ENCODE results near the gene BCAS4.
"Not testable (repeated sequence)": the region's sequence is repeated elsewhere in the genome, so short reads cannot be mapped to it uniquely, and the experiment has no call there.

The BCAS4 gene

DNA sequence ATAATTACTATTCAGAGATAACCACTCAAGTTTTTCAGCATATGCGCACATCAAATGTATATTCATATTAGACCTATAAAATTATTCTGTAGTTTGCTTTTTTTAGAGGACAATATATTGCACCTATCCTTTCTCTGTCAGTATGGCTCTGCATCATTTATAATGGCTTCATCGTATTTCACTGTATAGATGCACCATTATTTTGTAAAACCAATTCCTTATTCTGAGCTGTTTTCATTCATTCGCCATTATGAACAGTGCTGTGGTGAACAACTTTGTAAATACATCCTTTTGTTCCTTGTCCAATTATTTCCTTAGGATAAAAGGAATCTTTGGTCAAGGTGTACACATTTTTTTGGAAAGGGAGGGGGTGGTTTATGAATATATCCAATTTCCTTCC lies 29.2 kb upstream of the BCAS4 start:
- TF ChIP-seq, protein P1, sequence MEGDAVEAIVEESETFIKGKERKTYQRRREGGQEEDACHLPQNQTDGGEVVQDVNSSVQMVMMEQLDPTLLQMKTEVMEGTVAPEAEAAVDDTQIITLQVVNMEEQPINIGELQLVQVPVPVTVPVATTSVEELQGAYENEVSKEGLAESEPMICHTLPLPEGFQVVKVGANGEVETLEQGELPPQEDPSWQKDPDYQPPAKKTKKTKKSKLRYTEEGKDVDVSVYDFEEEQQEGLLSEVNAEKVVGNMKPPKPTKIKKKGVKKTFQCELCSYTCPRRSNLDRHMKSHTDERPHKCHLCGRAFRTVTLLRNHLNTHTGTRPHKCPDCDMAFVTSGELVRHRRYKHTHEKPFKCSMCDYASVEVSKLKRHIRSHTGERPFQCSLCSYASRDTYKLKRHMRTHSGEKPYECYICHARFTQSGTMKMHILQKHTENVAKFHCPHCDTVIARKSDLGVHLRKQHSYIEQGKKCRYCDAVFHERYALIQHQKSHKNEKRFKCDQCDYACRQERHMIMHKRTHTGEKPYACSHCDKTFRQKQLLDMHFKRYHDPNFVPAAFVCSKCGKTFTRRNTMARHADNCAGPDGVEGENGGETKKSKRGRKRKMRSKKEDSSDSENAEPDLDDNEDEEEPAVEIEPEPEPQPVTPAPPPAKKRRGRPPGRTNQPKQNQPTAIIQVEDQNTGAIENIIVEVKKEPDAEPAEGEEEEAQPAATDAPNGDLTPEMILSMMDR (conservative IDR thresholded peaks at IDR 0.05), result no peak
- no peak for TF ChIP-seq ZFX (IDR thresholded peaks at IDR 0.05)
- no peak overlapping the region for H3K27ac ChIP-seq

DNA sequence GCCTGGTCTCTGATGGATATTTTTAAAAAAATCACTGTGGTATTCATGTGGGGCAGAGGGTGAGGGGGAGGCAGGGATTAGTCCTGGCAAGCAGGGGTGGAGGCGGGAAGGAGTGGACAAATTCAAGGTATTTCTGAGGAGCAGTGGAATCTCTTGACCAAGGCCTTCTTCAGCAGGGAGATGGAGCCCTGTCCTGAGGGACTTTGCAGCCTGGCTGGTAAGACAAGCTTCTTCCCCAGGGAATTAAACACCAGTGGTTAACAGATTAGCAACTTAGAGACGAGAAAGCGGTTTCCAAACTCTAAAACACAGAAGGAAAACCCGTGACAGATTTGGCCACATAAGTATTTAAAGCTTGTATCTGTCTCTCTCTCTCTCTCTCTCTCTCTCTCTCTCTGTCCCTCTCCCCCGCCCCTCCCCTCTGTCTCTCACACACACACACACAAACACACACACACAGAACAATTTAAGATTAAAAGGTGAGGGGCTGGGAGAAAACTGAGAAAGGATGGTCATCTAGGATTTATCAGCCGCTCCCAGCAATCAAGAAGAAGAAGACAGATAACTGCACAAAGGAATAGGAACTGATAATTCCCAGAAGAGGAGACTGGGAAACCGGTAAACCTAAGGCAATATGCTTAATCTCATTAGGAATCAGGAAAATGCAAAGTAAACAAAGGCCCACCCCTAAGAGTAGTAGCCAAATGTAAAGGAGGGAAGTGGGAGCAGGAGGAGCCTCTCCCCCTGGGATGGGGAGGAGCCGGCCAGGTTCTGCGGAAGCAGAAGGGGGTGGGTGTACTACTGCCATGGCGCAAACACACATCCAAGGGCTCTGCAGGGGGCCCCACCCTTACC lies 27.7 kb upstream of the BCAS4 start:
- not testable (repeated sequence) for H3K27ac ChIP-seq

DNA sequence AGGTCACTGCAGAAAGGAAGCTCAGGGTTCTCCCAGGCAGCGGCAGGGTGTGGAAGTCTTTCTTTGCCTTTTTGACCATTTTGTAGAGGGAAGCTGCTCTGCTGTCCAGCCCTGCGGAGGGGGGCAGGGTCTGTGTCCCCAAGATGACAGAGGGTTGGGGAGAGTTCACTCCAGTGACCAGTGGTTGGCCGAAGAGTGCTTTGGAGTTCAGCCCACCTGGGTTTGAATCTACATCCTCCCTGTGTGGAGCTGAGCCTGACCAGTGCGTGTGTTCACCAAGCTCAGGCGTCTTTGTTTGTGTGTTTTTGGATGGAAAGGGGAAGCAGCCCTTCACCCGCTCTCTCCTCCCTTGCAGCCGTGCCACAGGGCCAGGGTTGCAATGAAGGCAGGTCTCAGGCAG lies 25.9 kb upstream of the BCAS4 start:
- H3K27ac ChIP-seq, result not testable (repeated sequence)

DNA sequence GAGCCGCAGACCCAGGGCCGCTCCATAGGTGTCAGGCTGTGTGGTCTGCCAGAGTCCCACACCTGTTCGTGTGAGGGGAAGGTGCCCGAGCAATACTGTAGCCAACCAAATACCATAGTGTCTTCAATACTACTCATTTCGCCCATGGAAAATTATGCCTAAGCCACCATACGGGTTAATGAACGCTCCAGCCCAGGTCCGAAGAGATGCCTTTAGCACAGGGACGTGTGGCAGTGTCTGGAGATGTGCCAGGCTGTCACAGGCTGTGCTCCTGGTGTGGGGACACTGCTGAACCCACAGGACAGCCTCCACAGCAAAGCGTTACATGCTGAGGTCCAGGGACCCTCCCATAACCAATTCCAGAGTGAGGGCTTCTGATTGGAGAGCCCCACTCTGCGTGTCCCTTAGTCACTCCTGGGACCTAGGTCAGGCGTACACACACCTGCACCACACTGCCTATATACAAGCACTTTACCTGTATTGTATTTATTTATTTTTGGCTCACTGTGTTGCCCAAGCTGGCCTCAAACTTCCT lies 25.2 kb upstream of the BCAS4 start:
- H3K27ac ChIP-seq, result not testable (repeated sequence)

DNA sequence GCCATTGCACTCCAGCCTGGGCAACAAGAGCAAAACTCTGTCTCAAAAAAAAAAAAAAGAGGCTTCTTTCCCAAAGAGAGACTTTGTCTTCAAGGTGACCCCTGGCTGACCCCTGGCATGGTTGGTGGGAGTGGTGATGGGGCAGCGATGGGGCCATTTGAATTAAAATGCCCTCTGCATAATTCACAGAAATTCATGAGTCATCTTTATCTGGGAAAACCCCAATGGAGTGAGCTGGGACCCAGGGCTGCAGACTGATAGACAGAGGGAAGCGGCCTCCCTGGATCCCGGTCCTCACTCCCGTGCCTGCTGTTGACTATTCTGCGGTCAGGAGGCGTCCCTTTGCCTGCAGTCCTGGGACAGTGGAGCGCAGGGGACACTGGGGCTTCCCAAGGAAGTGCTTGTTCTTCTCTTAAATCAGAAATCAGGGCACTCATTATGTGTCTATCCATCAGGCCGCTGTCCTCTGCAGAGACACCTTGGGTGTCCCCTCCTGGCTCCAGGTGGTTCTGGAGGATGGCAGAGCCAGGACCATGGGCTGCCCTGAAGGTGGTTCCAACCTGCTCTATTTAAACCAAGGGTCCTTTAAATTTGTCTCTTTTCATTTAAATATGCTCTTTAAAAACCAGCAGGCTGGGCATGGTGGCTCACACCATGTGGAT lies 23.3 kb upstream of the BCAS4 start:
- not testable (repeated sequence) for H3K27ac ChIP-seq

DNA sequence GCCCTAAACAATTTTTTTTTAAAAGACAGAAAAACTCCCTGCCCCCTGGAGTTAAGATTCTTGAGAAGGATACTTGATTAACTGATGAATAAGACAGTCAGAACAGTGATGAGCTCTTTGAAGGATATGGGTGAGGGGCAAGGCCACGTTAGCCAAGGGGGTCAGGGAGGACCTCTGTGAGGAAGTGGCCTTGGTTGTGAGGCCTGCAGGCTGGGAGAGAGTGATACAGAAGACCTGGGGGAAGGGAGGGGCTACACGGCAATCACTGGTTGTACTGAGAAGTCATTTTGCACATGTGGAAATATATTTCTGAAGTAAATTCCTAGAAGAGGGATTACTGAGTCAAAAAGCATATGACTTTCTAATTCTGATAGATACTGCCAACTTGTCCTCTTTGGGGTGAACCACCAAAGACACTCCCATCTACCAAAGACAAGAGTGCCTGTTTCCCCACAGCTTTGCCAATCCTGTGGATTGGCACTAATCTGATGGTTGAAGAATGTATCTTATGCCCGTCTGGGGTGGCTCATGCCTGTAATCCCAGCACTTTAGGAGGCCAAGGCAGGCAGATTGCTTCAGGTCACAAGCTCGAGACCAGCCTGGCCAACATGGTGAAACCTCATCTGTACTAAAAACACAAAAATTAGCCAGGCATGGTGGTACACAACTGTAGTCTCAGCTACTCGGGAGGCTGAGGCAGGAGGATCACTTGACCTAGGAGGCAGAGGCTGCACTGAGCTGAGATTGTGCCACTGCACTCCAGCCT lies 22.3 kb upstream of the BCAS4 start:
- TF ChIP-seq ZFX (IDR thresholded peaks at IDR 0.05), result no peak
- TF ChIP-seq, protein P1 (conservative IDR thresholded peaks at IDR 0.05), result no peak
- H3K27ac ChIP-seq, result no peak overlapping the region

DNA sequence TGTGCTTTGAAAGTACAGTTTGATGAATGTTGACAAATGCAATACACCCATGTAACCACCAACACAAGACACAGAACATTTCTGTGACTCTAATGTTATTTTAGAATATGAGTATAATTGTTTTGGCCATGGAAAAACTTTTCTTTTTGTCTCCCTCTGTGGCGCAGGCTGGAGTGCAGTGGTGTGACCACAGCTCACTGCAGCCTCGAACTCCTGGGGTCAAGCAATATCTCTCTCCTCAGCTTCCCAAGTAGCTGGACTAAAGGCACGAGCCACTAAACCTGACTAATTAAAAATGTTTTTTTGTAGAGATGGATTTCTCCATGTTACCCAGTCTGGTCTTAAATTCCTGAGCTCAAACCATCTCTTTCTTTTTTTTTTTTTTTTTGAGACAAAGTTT lies 20.3 kb upstream of the BCAS4 start:
- no peak overlapping the region for H3K27ac ChIP-seq
- TF ChIP-seq, protein P1 (conservative IDR thresholded peaks at IDR 0.05), result no peak
- no peak for TF ChIP-seq ZFX (IDR thresholded peaks at IDR 0.05)

DNA sequence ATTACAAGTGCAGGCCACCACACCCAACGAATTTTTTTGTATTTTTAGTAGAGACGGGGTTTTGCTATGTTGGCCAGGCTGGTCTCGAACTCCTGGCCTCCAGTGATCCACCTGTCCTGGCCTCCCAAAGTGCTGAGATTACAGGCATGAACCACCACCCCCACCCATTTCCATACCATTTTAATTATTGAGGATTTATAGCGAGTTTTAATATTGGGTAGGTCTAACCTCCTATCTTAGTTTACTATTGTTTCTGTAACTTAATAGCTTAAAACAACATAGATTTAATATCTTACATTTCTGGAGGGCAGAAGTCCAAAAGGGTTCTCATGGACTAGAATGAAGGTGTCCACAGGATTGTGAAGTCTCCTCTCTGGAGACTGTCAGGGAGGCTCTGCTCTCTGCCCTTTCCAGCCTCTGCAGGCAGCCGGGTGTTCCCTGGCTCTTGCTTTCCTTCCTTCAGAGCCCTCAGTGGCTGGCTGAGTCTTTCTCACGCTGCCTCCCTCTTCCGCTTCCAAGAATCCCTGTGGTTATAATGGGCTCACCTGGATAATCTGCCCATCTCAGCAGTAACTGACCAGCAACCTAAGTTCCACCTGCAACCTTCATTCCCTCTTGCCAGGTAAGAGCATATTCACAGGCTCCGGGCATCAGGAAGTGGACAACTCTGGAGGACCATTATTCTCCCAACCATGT lies 18.6 kb upstream of the BCAS4 start:
- TF ChIP-seq, protein P1 (conservative IDR thresholded peaks at IDR 0.05), result no peak
- TF ChIP-seq ZFX (IDR thresholded peaks at IDR 0.05), result no peak
- H3K27ac ChIP-seq, result no peak overlapping the region

DNA sequence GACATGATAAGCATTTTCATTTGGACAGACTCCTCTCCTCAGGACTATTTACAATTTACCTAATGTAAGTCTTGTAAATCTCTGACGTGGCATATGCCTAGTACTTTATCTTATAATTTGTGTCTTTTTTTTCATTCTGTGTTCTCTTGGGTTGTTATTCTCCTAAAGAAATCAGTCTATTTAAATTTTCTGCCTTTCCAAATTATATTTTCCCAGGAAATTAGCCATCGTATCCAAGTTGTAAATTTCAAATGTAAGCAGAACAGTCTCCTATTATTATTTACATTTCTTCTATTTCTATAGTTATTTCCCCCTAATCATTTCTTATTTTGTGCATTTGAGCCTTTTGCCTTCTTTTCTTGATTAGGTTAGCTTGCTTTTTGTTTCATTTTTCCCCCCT lies 17.5 kb upstream of the BCAS4 start:
- H3K27ac ChIP-seq, result no peak overlapping the region
- TF ChIP-seq, protein P1 (conservative IDR thresholded peaks at IDR 0.05), result no peak
- no peak for TF ChIP-seq ZFX (IDR thresholded peaks at IDR 0.05)

DNA sequence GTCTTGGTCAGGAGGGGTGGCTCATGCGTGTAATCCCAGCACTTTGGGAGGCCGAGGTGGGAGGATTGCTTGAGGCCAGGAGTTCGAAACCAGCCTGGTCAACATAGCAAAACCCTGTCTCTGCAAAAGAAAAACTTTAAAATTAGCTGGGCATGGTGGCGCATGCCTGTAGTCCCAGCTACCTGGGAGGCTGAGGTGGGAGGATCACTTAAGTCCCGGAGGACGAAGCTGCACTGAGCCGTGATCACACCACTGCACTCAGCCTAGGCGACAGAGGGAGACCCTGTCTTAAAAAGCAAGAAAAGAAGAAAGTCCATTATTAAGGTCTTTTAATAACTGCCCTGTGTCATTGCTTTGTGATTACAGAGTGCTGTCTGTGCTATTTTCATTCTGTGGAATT lies 15.9 kb upstream of the BCAS4 start:
- H3K27ac ChIP-seq, result not testable (repeated sequence)
